Mesendoderm (in vitro differentiated cells): Measurements from ENCODE around the gene CABLES1.

Source experiments
- DNase-seq: peaks from one replicate; pipeline ENCODE4 v3.0.0; 2013
- H2AK5ac ChIP-seq: 2 replicates; pipeline ENCODE4 v1.6.1; 2013; ENCODE audit warnings: low read length, inconsistent platforms
- H2BK120ac ChIP-seq: 2 replicates; pipeline ENCODE4 v1.6.1; 2013; ENCODE audit warnings: low read depth, mild to moderate bottlenecking, low read length, moderate library complexity, mixed read lengths
- H2BK15ac ChIP-seq: replicated peaks from 2 replicates; pipeline ENCODE4 v1.6.1; 2013; ENCODE audit warnings: low read depth, mild to moderate bottlenecking, moderate library complexity
- H2BK5ac ChIP-seq: 2 replicates; pipeline ENCODE4 v1.6.1; 2013; ENCODE audit warnings: low read length, inconsistent platforms
- H3K18ac ChIP-seq: 2 replicates; pipeline ENCODE4 v1.6.1; 2013; ENCODE audit warnings: mild to moderate bottlenecking, low read length, mixed read lengths
- H3K23ac ChIP-seq: one replicate; pipeline ENCODE4 v1.6.1; 2013; ENCODE audit warnings: low read length
- H3K27ac ChIP-seq: 2 replicates; pipeline ENCODE4 v1.5.1; 2013; ENCODE audit warnings: low read depth, mild to moderate bottlenecking, inconsistent platforms, low read length, moderate library complexity
- H3K27me3 ChIP-seq: 2 replicates; pipeline ENCODE4 v1.6.1; 2013; ENCODE audit warnings: low read length, control low read depth, mild to moderate bottlenecking, inconsistent platforms; ENCODE audit not compliant: insufficient read depth, poor library complexity
- H3K36me3 ChIP-seq: 2 replicates; pipeline ENCODE4 v1.6.1; 2013; ENCODE audit warnings: low read length, inconsistent platforms; ENCODE audit not compliant: control insufficient read depth, insufficient read depth
- H3K4ac ChIP-seq: one replicate; pipeline ENCODE4 v1.6.1; 2013; ENCODE audit warnings: low read depth, mild to moderate bottlenecking, low read length, moderate library complexity
- H3K4me1 ChIP-seq: 2 replicates; pipeline ENCODE4 v1.6.1; 2013; ENCODE audit warnings: low read depth, low read length, inconsistent platforms; ENCODE audit not compliant: control insufficient read depth
- H3K4me2 ChIP-seq: 2 replicates; pipeline ENCODE4 v1.6.1; 2013; ENCODE audit warnings: low read length
- H3K4me3 ChIP-seq: 2 replicates; pipeline ENCODE4 v1.5.1; 2013; ENCODE audit warnings: mild to moderate bottlenecking, low read length
- H3K56ac ChIP-seq: one replicate; pipeline ENCODE4 v1.6.1; 2013; ENCODE audit warnings: low read length
- H3K79me1 ChIP-seq: 2 replicates; pipeline ENCODE4 v1.6.1; 2013; ENCODE audit warnings: low read length, inconsistent platforms
- H3K79me2 ChIP-seq: 2 replicates; pipeline ENCODE4 v1.6.1; 2013; ENCODE audit warnings: mild to moderate bottlenecking, low read length; ENCODE audit not compliant: control insufficient read depth, insufficient read depth
- H3K9ac ChIP-seq: 2 replicates; pipeline ENCODE4 v1.6.1; 2013; ENCODE audit warnings: low read length, inconsistent platforms
- H4K5ac ChIP-seq: one replicate; pipeline ENCODE4 v1.6.1; 2013; ENCODE audit warnings: low read length
- H4K8ac ChIP-seq: one replicate; pipeline ENCODE4 v1.6.1; 2013; ENCODE audit warnings: low read depth, mild to moderate bottlenecking, control low read depth, low read length, moderate library complexity
- WGBS: extraction: QIAGEN DNeasy Blood & Tissue Kit; methylation state at CpG from one replicate; pipeline ENCODE4 v1.1.7; 2013; ENCODE audit warnings: low lambda C conversion rate, missing lambda C conversion rate; ENCODE audit not compliant: insufficient coverage; ENCODE audit errors: extremely low coverage; 5-methylcytosine and 5-hydroxymethylcytosine counted together

Gene CABLES1

GRCh38 chr18:23223641-23224040, 88.4 kb downstream of the CABLES1 start:
- H3K23ac ChIP-seq: no peak overlapping the region
- no peaks in the 10 kb centered on the region for H3K79me1 ChIP-seq
- no peak overlapping the region for H3K27ac ChIP-seq
- H3K4ac ChIP-seq: no peak overlapping the region
- DNase-seq: no peak
- no peak overlapping the region for H4K8ac ChIP-seq
- H3K9ac ChIP-seq: no peak overlapping the region
- no peak overlapping the region for H3K4me2 ChIP-seq
- no peak overlapping the region for H3K4me3 ChIP-seq
- no peak overlapping the region for H4K5ac ChIP-seq
- H3K18ac ChIP-seq: no peak overlapping the region
- H3K27me3 ChIP-seq: no peaks in the 10 kb centered on the region
- no peak overlapping the region for H2AK5ac ChIP-seq
- no peak overlapping the region for H2BK15ac ChIP-seq
- no peaks in the 10 kb centered on the region for H3K79me2 ChIP-seq
- H3K36me3 ChIP-seq: no peaks in the 10 kb centered on the region
- no peak overlapping the region for H2BK120ac ChIP-seq
- WGBS: no CpG with 5 or more reads among the region's 4 CpGs
- no peak overlapping the region for H2BK5ac ChIP-seq
- H3K56ac ChIP-seq: no peak overlapping the region
- H3K4me1 ChIP-seq: no peaks in the 10 kb centered on the region

GRCh38 chr18:23225503-23225902, 90.2 kb downstream of the CABLES1 start:
- DNase-seq: no peak
- no CpG with 5 or more reads among the region's 2 CpGs for whole genome bisulfite sequencing
- Histone ChIP-seq H4K5ac (peak overlapping the region; percentile 23), H2BK15ac (no peak overlapping the region), H3K23ac (no peak overlapping the region), H3K4me3 (no peak overlapping the region), H3K56ac (no peak overlapping the region), H3K36me3 (no peaks in the 10 kb centered on the region), H3K79me2 (no peaks in the 10 kb centered on the region), H3K27me3 (no peaks in the 10 kb centered on the region), H3K4me2 (no peak overlapping the region), H2BK120ac (no peak overlapping the region), H3K4ac (no peak overlapping the region), H3K79me1 (no peaks in the 10 kb centered on the region), H3K4me1 (no peaks in the 10 kb centered on the region), H2AK5ac (no peak overlapping the region), H3K18ac (no peak overlapping the region), H3K9ac (no peak overlapping the region), H4K8ac (no peak overlapping the region), H2BK5ac (no peak overlapping the region), H3K27ac (no peak overlapping the region)

GRCh38 chr18:23226391-23226790, 91.1 kb downstream of the CABLES1 start:
- no peak overlapping the region for H4K5ac ChIP-seq
- no CpG with 5 or more reads among the region's 3 CpGs for WGBS
- no peak overlapping the region for H3K27ac ChIP-seq

GRCh38 chr18:23226930-23227725, 91.8 kb downstream of the CABLES1 start:
- Histone ChIP-seq H3K36me3 (no peaks in the 10 kb centered on the region), H3K23ac (no peak overlapping the region), H3K4me2 (no peak overlapping the region), H4K8ac (no peak overlapping the region), H3K4ac (no peak overlapping the region), H3K4me3 (no peak overlapping the region), H3K79me1 (no peaks in the 10 kb centered on the region), H3K4me1 (no peaks in the 10 kb centered on the region), H3K79me2 (no peaks in the 10 kb centered on the region), H3K27me3 (no peaks in the 10 kb centered on the region), H4K5ac (no peak overlapping the region), H2AK5ac (no peak overlapping the region), H2BK120ac (no peak overlapping the region), H2BK5ac (no peak overlapping the region), H3K56ac (no peak overlapping the region), H3K18ac (no peak overlapping the region), H3K27ac (no peak overlapping the region), H2BK15ac (no peak overlapping the region), H3K9ac (no peak overlapping the region)
- no peak for DNase-seq
- WGBS: no CpG with 5 or more reads among the region's 11 CpGs

More at GRCh38 chr18:23226391-23226790, 91.1 kb downstream of the CABLES1 start:
- Histone ChIP-seq H2AK5ac (no peak overlapping the region), H3K4me3 (no peak overlapping the region), H3K79me1 (no peaks in the 10 kb centered on the region), H3K56ac (no peak overlapping the region), H3K79me2 (no peaks in the 10 kb centered on the region), H3K4me2 (no peak overlapping the region), H3K36me3 (no peaks in the 10 kb centered on the region), H3K9ac (no peak overlapping the region), H2BK120ac (no peak overlapping the region), H3K4me1 (no peaks in the 10 kb centered on the region), H3K23ac (no peak overlapping the region), H3K27me3 (no peaks in the 10 kb centered on the region), H4K8ac (no peak overlapping the region), H2BK5ac (no peak overlapping the region), H3K18ac (no peak overlapping the region), H3K4ac (no peak overlapping the region), H2BK15ac (no peak overlapping the region)
- no peak for DNase-seq

GRCh38 chr18:23227726-23228070, 92.4 kb downstream of the CABLES1 start:
- Histone ChIP-seq H3K36me3 (no peaks in the 10 kb centered on the region), H4K8ac (no peak overlapping the region), H3K18ac (no peak overlapping the region), H3K4ac (no peak overlapping the region), H3K79me2 (no peaks in the 10 kb centered on the region), H4K5ac (no peak overlapping the region), H3K9ac (no peak overlapping the region), H3K23ac (no peak overlapping the region), H2BK5ac (no peak overlapping the region), H3K27ac (no peak overlapping the region), H3K56ac (no peak overlapping the region), H3K4me3 (no peak overlapping the region), H3K4me1 (no peaks in the 10 kb centered on the region), H3K27me3 (no peaks in the 10 kb centered on the region), H2AK5ac (no peak overlapping the region), H3K4me2 (no peak overlapping the region), H2BK120ac (no peak overlapping the region), H2BK15ac (no peak overlapping the region), H3K79me1 (no peaks in the 10 kb centered on the region)
- DNase-seq: no peak
- no CpG with 5 or more reads among the region's 2 CpGs for WGBS
